MV-4-11 (cell line): Measurements from ENCODE around the gene RAPGEF4.
A peak's percentile ranks its signal among the peaks of the same experiment; 100 is the strongest.

Experiments used
- DNase-seq: peaks from one replicate; lab custom pipeline; 2025; lab: John Stamatoyannopoulos, UW

Gene RAPGEF4

GRCh38 chr2:173095356-173095755 lies 359.7 kb downstream of the RAPGEF4 start:
- DNase-seq: no peak

GRCh38 chr2:173099271-173099670 lies 363.6 kb downstream of the RAPGEF4 start:
- no peak for DNase-seq

- no peak for DNase-seq
These were observed 364.2 kb downstream of the RAPGEF4 start for GRCh38 chr2:173099804-173100203.

DNA sequence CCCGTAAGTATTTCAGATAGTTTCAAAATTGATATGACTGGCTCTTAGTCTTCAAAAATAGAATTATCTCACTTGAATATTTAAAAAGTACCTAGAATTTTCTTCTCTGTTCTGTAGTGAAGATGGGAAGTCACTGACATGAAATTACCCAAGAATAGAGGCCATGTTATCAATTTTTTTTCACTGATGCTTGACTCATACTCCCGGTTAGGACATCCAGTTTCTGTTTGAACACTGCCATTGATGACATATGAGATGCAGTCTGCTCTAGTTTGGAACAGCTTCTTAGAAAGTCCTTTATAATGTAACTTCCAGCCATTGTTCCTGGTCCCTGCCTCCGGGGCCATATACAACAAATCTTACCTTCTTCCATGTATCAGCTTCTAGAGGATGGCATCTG lies 366.0 kb downstream of the RAPGEF4 start:
- peak; percentile 53 for DNase-seq
